Adipocyte (in vitro differentiated cells): ENCODE measurements around the gene STBD1.

Source experiments
- DNase-seq: peaks from one replicate; pipeline ENCODE4 v3.0.0-alpha.2; 2015; ENCODE audit warnings: low read depth
- H3K27me3 ChIP-seq: replicated peaks from 2 replicates; pipeline ENCODE4 v1.7.0; 2013; ENCODE audit warnings: mild to moderate bottlenecking, low read length, moderate library complexity; ENCODE audit not compliant: control insufficient read depth, insufficient read depth
- H3K36me3 ChIP-seq: 2 replicates; pipeline ENCODE4 v1.7.0; 2013; ENCODE audit warnings: low read length, mild to moderate bottlenecking, moderate library complexity; ENCODE audit not compliant: control insufficient read depth, insufficient read depth, severe bottlenecking
- H3K4me1 ChIP-seq: 2 replicates; pipeline ENCODE4 v1.7.0; 2013; ENCODE audit warnings: mild to moderate bottlenecking, low read length, moderate library complexity; ENCODE audit not compliant: control insufficient read depth, insufficient read depth
- H3K4me3 ChIP-seq: 2 replicates; pipeline ENCODE4 v1.7.0; 2013; ENCODE audit warnings: mild to moderate bottlenecking, low read length, moderate library complexity
- H3K9ac ChIP-seq: 2 replicates; pipeline ENCODE4 v1.7.0; 2013; ENCODE audit warnings: mild to moderate bottlenecking, low read length, moderate library complexity
- H3K9me3 ChIP-seq: 2 replicates; pipeline ENCODE4 v1.7.0; 2013; ENCODE audit warnings: mild to moderate bottlenecking, low read length, moderate library complexity; ENCODE audit not compliant: control insufficient read depth

STBD1 gene

GRCh38 chr4:76305971-76306881 is at the start of gene STBD1:
TSS of gene STBD1 (plus strand) at chr4:76306733. CDS start at chr4:76306770, 37 bp downstream.
- Histone ChIP-seq H3K4me1 (peaks cover 46% of the 10 kb centered on the region), H3K9ac (peak within 1 kb of the TSS; percentile 97), H3K4me3 (peak within 1 kb of the TSS; percentile 97), H3K9me3 (no peaks in the 10 kb centered on the region), H3K27me3 (no peaks in the 10 kb centered on the region), H3K36me3 (peaks cover 21% of the 10 kb centered on the region)
- DNase-seq, result peak; percentile 85

DNA sequence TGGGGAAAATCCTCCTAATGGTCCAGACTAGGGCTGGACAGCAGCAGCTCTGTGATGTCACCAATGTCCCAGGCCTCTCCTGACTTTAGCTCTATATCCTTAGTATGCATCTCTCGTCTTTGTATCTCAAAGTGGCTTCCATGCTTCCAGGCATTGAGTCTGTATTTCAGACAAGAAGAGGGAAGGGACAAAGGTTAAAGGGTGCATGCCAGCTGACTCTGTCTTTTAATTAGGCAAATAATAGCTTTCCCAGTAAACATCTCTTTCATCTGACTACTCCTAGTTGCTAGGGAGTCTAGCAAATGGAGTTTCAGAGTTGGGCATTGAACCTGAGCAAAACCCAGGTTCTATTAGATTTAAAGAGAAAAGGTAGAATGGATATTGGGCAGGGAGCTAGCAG is 49.6 kb upstream of the STBD1 start:
- peaks cover 36% of the 10 kb centered on the region for H3K27me3 ChIP-seq
- H3K36me3 ChIP-seq, result no peaks in the 10 kb centered on the region
- no peaks in the 10 kb centered on the region for H3K9me3 ChIP-seq
- DNase-seq, result no peak
- H3K9ac ChIP-seq, result no peak overlapping the region
- no peak overlapping the region for H3K4me3 ChIP-seq
- H3K4me1 ChIP-seq, result peaks cover 2% of the 10 kb centered on the region

GRCh38 chr4:76257824-76258223 is 48.7 kb upstream of the STBD1 start:
- Histone ChIP-seq H3K27me3 (peaks cover 27% of the 10 kb centered on the region), H3K4me3 (no peak overlapping the region), H3K4me1 (no peaks in the 10 kb centered on the region), H3K36me3 (no peaks in the 10 kb centered on the region), H3K9ac (no peak overlapping the region), H3K9me3 (no peaks in the 10 kb centered on the region)
- no peak for DNase-seq

- peaks cover 12% of the 10 kb centered on the region for H3K27me3 ChIP-seq
- no peak for DNase-seq
- no peaks in the 10 kb centered on the region for H3K4me1 ChIP-seq
- H3K9ac ChIP-seq, result no peak overlapping the region
- no peaks in the 10 kb centered on the region for H3K9me3 ChIP-seq
- no peak overlapping the region for H3K4me3 ChIP-seq
- peaks cover 8% of the 10 kb centered on the region for H3K36me3 ChIP-seq
Measured at GRCh38 chr4:76260571-76260970, 46.0 kb upstream of the STBD1 start.

- Histone ChIP-seq H3K9ac (no peak overlapping the region), H3K36me3 (peaks cover 8% of the 10 kb centered on the region)
- no peak for DNase-seq
Measured at GRCh38 chr4:76265631-76266218, 40.8 kb upstream of the STBD1 start.

GRCh38 chr4:76266627-76267026 is 39.9 kb upstream of the STBD1 start:
- DNase-seq, result no peak
- peaks cover 8% of the 10 kb centered on the region for H3K36me3 ChIP-seq
- H3K27me3 ChIP-seq, result no peaks in the 10 kb centered on the region
- H3K9me3 ChIP-seq, result peaks cover 4% of the 10 kb centered on the region
- no peaks in the 10 kb centered on the region for H3K4me1 ChIP-seq
- H3K9ac ChIP-seq, result no peak overlapping the region
- H3K4me3 ChIP-seq, result no peak overlapping the region

More at GRCh38 chr4:76265631-76266218, 40.8 kb upstream of the STBD1 start:
- Histone ChIP-seq H3K9me3 (peaks cover 4% of the 10 kb centered on the region), H3K4me1 (no peaks in the 10 kb centered on the region), H3K27me3 (no peaks in the 10 kb centered on the region), H3K4me3 (no peak overlapping the region)

GRCh38 chr4:76267811-76268210 is 38.7 kb upstream of the STBD1 start:
- peaks cover 8% of the 10 kb centered on the region for H3K36me3 ChIP-seq
- peaks cover 5% of the 10 kb centered on the region for H3K4me1 ChIP-seq
- no peaks in the 10 kb centered on the region for H3K27me3 ChIP-seq
- no peak for DNase-seq
- H3K9me3 ChIP-seq, result peaks cover 4% of the 10 kb centered on the region
- no peak overlapping the region for H3K4me3 ChIP-seq
- H3K9ac ChIP-seq, result no peak overlapping the region

DNA sequence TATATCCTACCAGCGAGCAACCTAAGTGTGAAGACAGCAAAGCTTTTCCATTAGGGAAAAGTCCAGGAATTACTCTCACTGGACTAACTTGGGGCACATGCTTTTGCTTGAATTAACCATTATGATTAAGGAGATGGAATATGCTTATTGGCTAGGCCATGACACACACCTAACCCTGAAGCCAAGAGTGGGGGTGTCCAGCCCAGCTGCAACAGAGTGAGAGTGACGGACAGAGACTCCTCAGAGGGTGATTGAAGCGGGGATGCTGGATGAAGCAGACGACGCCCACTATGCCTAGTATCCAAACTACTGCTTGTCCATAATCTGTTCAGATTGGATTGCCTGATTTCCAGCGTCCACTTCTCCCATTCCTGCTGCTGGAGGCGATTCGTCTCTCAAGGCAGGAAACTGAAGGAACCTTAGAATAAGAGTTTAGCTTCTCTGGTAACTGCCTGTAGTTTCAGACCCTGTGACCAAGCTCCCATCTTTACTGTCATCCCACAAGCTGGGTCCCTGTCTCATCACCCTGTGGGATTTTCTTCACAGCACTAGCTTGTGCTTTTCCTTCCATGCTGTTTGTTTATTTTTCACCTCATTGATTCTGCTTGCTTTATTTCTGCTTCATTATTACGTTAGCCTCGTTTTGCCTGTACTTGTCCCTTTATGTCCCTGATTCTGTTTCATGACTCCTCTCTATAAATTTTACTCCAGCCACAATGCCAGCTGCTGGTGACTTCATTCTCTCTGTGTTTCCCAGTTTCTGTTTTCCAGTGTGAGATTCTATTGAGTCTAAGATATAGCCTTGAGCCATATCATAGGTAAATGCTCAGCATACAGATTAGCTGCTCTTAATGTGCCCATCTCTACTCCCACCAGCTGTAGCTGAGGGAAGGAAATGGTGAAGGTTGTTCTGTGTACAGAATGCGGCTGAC is 36.0 kb upstream of the STBD1 start:
- H3K9ac ChIP-seq, result no peak overlapping the region
- H3K27me3 ChIP-seq, result no peaks in the 10 kb centered on the region
- H3K36me3 ChIP-seq, result no peaks in the 10 kb centered on the region
- H3K4me1 ChIP-seq, result peaks cover 22% of the 10 kb centered on the region
- no peak for DNase-seq
- H3K4me3 ChIP-seq, result no peak overlapping the region
- peaks cover 4% of the 10 kb centered on the region for H3K9me3 ChIP-seq

DNA sequence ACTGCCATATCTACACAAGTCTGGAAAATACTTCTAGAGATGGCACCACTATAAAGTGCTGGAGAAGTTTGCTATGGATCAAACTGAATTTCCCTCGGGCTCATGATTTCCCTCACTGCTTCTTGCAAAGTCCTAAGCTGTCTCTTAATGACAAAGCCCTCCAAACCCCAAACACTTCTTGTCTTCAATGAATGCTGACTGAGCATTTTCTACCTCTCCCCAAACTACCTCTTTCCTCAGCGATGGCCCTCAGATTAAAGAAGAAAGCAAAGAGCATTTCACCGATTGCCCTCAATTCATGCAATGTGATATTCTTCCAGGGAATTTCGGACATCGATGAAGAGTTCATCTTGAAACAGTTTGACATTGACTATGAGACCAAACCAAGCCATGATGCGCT is 35.3 kb upstream of the STBD1 start:
- Histone ChIP-seq H3K36me3 (no peaks in the 10 kb centered on the region), H3K4me1 (peaks cover 22% of the 10 kb centered on the region), H3K9me3 (no peaks in the 10 kb centered on the region), H3K27me3 (no peaks in the 10 kb centered on the region), H3K4me3 (no peak overlapping the region), H3K9ac (no peak overlapping the region)
- no peak for DNase-seq

DNA sequence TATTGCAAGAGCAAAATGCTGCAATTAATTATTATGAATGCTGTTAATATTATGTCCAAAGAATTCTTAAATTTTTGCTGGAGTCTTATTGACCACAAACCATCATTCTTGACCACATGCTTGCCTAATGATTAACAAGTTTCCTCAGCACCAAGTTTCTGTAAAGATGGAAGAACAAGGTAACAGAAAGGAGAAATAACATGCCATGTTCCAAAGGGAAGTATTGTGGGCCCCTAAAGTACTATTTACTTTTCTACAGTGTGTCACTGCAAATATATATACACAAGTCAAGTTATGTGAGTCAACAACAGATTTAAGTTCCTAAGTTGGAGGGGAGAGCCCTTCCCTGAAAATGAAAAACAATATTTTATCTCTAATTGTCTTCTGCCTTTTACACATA is 34.5 kb upstream of the STBD1 start:
- Histone ChIP-seq H3K4me1 (peaks cover 26% of the 10 kb centered on the region), H3K9ac (no peak overlapping the region), H3K27me3 (no peaks in the 10 kb centered on the region), H3K36me3 (no peaks in the 10 kb centered on the region), H3K9me3 (no peaks in the 10 kb centered on the region), H3K4me3 (no peak overlapping the region)
- no peak for DNase-seq

- Histone ChIP-seq H3K4me3 (no peak overlapping the region), H3K9ac (peak overlapping the region; percentile 30), H3K36me3 (no peaks in the 10 kb centered on the region), H3K27me3 (no peaks in the 10 kb centered on the region), H3K9me3 (no peaks in the 10 kb centered on the region), H3K4me1 (peaks cover 28% of the 10 kb centered on the region)
- DNase-seq, result no peak
Measured at GRCh38 chr4:76272582-76272981, 34.0 kb upstream of the STBD1 start.
